BJ (cell line): ENCODE measurements around the gene ERICH6. TPM values are rescaled to one million over a fixed set of nuclear protein-coding genes. Genes with fewer than 3 reads are reported as not detected.

Experiments used
- CTCF ChIA-PET: fragments of 350-600 bp; formaldehyde crosslinking; extraction: SDS; loops from one replicate; lab custom pipeline; 2021; ENCODE audit warnings: antibody characterized with exemption, inconsistent platforms; lab: Yijun Ruan, JAX
- POLR2A ChIA-PET: fragments of 300-600 bp; sonication (Branson Sonifier 250); formaldehyde crosslinking; extraction: SDS; loops from one replicate; lab custom pipeline; 2021; ENCODE audit warnings: antibody characterized with exemption; lab: Charles Lee
- DNase-seq: peaks from one replicate; pipeline ENCODE4 v3.0.0-alpha.2; 2011; ENCODE audit warnings: low read depth
- H3K27me3 ChIP-seq: 2 replicates; pipeline ENCODE4 v1.6.0; 2011; ENCODE audit warnings: low read length; ENCODE audit not compliant: control insufficient read depth, insufficient read depth
- H3K36me3 ChIP-seq: 2 replicates; pipeline ENCODE4 v1.5.1; 2011; ENCODE audit warnings: low read length; ENCODE audit not compliant: control insufficient read depth, insufficient read depth
- H3K4me3 ChIP-seq: 2 replicates; pipeline ENCODE4 v1.5.1; 2011; ENCODE audit warnings: low read depth, mild to moderate bottlenecking, control low read depth, low read length
- CTCF ChIP-seq: IDR thresholded peaks from 2 replicates; pipeline ENCODE4 v1.5.1; 2011; ENCODE audit warnings: low read depth, mild to moderate bottlenecking, control low read depth, inconsistent platforms, low read length, moderate library complexity; ENCODE audit not compliant: insufficient read depth
- polyA plus RNA-seq: library from polyadenylated mRNA; depleted of rRNA; stranded (reverse); fragments of >200 nt; gene quantifications from 2 replicates; pipeline ENCODE4 v1.2.3, GENCODE V29; 2011

ERICH6 gene
- polyA plus RNA-seq, 1 experiment: not detected

- Histone ChIP-seq H3K27me3 (no peaks in the 10 kb centered on the region), H3K4me3 (no peak overlapping the region), H3K36me3 (no peaks in the 10 kb centered on the region)
- DNase-seq: no peak
- TF ChIP-seq CTCF: peak; percentile 71
- CTCF ChIA-PET: interaction anchor here (0.6 to 6.0 kb wide), 28 partner anchors 8 to 425 kb away, joined by 3 to 45 read pairs (median 4); partner anchors contain the start of genes ERICH6 and SIAH2
- POLR2A ChIA-PET: interaction anchor here (0.6 kb wide), 1 partner anchor 157 kb away, joined by 3 read pairs; no protein-coding TSS in a partner anchor
Measured at GRCh38 chr3:150721285-150722130, 17.8 kb upstream of the ERICH6 start.

GRCh38 chr3:150720444-150720843, 16.7 kb upstream of the ERICH6 start:
- DNase-seq: no peak
- POLR2A ChIA-PET: interaction anchor here (0.6 kb wide), 1 partner anchor 158 kb away, joined by 3 read pairs; no protein-coding TSS in a partner anchor
- no peak for TF ChIP-seq CTCF
- Histone ChIP-seq H3K27me3 (no peaks in the 10 kb centered on the region), H3K36me3 (no peaks in the 10 kb centered on the region), H3K4me3 (no peak overlapping the region)
- CTCF ChIA-PET: interaction anchor here (0.6 to 6.0 kb wide), 15 partner anchors 9 to 426 kb away, joined by 3 to 45 read pairs (median 9); partner anchors contain the start of genes ERICH6 and SIAH2

- POLR2A ChIA-PET: no interaction called here
- Histone ChIP-seq H3K36me3 (no peaks in the 10 kb centered on the region), H3K27me3 (no peaks in the 10 kb centered on the region), H3K4me3 (no peak overlapping the region)
- DNase-seq: no peak
- TF ChIP-seq CTCF: no peak
- CTCF ChIA-PET: no interaction called here
Measured at GRCh38 chr3:150710097-150710496, 6.4 kb upstream of the ERICH6 start.

GRCh38 chr3:150703299-150703755, 393 bp downstream of the ERICH6 start:
- DNase-seq: no peak
- ChIA-PET POLR2A (no interaction called here), CTCF (interaction anchor here (1.0 to 6.6 kb wide), 2 partner anchors 18 to 71 kb away, joined by 3 to 27 read pairs; no protein-coding TSS in a partner anchor)
- H3K36me3 ChIP-seq: no peaks in the 10 kb centered on the region
- H3K27me3 ChIP-seq: no peaks in the 10 kb centered on the region
- peak overlapping the region; percentile 54 for H3K4me3 ChIP-seq
- no peak for TF ChIP-seq CTCF

- CTCF ChIA-PET: no interaction called here
- no peak for TF ChIP-seq CTCF
- no peaks in the 10 kb centered on the region for H3K36me3 ChIP-seq
- POLR2A ChIA-PET: no interaction called here
- DNase-seq: no peak
- no peaks in the 10 kb centered on the region for H3K27me3 ChIP-seq
- H3K4me3 ChIP-seq: no peak overlapping the region
Measured at GRCh38 chr3:150699068-150699639, 4.6 kb downstream of the ERICH6 start.
